C4-2B (cell line): ENCODE data around the gene XIAP.
"Not testable (repeated sequence)": the region's sequence is repeated elsewhere in the genome, so short reads cannot be mapped to it uniquely, and the experiment has no call there.

Experiments
- H3K27ac ChIP-seq: fragments of 450-650 bp; 2 replicates; pipeline ENCODE4 v1.5.1; 2017
- CTCF ChIP-seq: fragments of 450-650 bp; conservative IDR thresholded peaks from 2 replicates; pipeline ENCODE4 v1.5.1; 2017; ENCODE audit warnings: mild to moderate bottlenecking
- ZFX ChIP-seq: fragments of 450-650 bp; IDR thresholded peaks from 2 replicates; pipeline ENCODE4 v1.6.1; 2017

Gene XIAP

GRCh38 chrX:123876177-123876576 lies 16.3 kb downstream of the XIAP start:
- TF ChIP-seq CTCF = no peak
- no peak for TF ChIP-seq ZFX

GRCh38 chrX:123876844-123877243 lies 17.0 kb downstream of the XIAP start:
- TF ChIP-seq CTCF (no peak), ZFX (no peak)
- no peak overlapping the region for H3K27ac ChIP-seq

More at GRCh38 chrX:123876177-123876576, 16.3 kb downstream of the XIAP start:
- peak overlapping the region; percentile 36; the same call in 1 of the 2 replicates for H3K27ac ChIP-seq

- TF ChIP-seq CTCF (no peak), ZFX (no peak)
- no peak overlapping the region for H3K27ac ChIP-seq
These were observed 18.4 kb downstream of the XIAP start for GRCh38 chrX:123878252-123878721.

GRCh38 chrX:123881330-123881729 lies 21.5 kb downstream of the XIAP start:
- TF ChIP-seq CTCF (no peak), ZFX (no peak)
- H3K27ac ChIP-seq = peak overlapping the region; percentile 81

- TF ChIP-seq ZFX = no peak
- no peak for TF ChIP-seq CTCF
- peak overlapping the region; percentile 2; the same call in 1 of the 2 replicates for H3K27ac ChIP-seq
These were observed 22.5 kb downstream of the XIAP start for GRCh38 chrX:123882391-123882790.

- no peak overlapping the region for H3K27ac ChIP-seq
- TF ChIP-seq ZFX = no peak
- peak; percentile 74 for TF ChIP-seq CTCF
These were observed 25.1 kb downstream of the XIAP start for GRCh38 chrX:123884809-123885408.

GRCh38 chrX:123899701-123900100 lies 39.8 kb downstream of the XIAP start:
- H3K27ac ChIP-seq = no peak overlapping the region

GRCh38 chrX:123903261-123903660 lies 43.4 kb downstream of the XIAP start:
- not testable (repeated sequence) for H3K27ac ChIP-seq

More at GRCh38 chrX:123899701-123900100, 39.8 kb downstream of the XIAP start:
- no peak for TF ChIP-seq ZFX
- TF ChIP-seq CTCF = no peak
